Pons (tissue), 1 donor: Measurements from ENCODE around the gene ORMDL2.

Experiments
- DNase-seq: peaks from one replicate; pipeline ENCODE4 v3.0.0-alpha.2; 2016; ENCODE audit warnings: low spot score

Gene ORMDL2, protein sequence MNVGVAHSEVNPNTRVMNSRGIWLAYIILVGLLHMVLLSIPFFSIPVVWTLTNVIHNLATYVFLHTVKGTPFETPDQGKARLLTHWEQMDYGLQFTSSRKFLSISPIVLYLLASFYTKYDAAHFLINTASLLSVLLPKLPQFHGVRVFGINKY

GRCh38 chr12:55817345-55818139 lies at the start of gene ORMDL2, which contains the start of gene SARNP:
TSS of gene ORMDL2 (plus strand) at chr12:55818041. CDS start at chr12:55819000, 959 bp downstream.
TSS of gene SARNP (minus strand) at chr12:55817724. CDS start at chr12:55817701, 23 bp downstream.
- peak; percentile 100 for DNase-seq

DNA sequence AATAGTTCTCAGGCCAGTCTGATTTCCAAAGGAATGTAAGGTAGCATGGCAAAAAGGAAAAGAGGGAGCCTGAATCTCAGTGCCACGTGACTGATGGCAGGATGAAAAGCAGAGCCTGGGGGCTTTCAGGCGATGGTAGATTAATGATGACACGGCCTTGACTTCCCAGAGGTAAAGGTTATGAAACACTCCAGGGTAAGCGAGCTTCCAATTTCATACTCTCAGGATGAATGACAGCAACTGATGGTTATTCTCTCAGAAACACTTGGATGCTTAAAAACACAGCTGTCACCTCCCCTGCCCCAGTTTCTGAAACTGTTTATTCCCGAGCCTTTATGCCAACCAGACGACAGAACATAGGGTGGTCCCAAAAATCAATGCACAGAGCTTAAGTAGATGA lies 46.1 kb upstream of the ORMDL2 start:
- no peak for DNase-seq

DNA sequence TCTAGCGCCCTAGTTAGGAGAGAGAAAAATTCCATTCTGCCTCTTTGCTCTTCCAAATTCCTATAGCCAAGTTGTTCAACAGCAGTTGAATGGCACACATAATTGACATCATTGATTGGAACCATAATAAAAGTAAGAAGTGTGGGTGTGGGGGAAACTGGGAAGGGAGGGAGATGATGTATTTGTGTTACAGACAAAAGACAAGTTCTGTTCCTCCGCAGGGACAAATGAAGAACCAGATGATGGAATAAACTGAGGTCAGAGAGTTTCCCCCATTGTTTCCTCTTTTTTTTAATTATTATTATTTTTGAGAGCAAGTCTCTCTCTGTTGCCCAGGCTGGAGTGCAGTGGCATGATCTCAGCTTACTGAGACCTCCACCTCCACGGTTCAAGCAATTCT lies 40.0 kb upstream of the ORMDL2 start:
- DNase-seq, result no peak

DNA sequence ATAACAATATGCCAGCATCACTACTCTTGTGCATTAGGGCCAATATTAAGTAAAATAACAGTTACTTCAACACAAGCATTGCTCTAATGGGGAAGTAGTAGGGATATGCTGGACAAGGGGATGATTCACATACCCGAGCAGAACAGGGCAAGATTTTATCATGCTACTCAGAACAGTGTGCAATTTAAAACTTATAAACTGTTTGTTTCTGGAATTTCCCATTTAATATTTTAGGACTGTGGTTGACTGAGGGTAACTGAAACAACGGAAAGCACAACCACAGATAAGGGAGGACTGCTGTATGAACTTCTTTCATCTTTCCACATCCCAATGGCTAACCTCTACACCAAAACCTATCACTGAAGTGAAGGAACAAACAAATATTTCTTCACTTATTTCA lies 37.2 kb upstream of the ORMDL2 start:
- no peak for DNase-seq

GRCh38 chr12:55788546-55788945 lies 29.3 kb upstream of the ORMDL2 start:
- DNase-seq, result no peak

- DNase-seq, result no peak
These were observed 28.7 kb upstream of the ORMDL2 start for GRCh38 chr12:55789171-55789570.

DNA sequence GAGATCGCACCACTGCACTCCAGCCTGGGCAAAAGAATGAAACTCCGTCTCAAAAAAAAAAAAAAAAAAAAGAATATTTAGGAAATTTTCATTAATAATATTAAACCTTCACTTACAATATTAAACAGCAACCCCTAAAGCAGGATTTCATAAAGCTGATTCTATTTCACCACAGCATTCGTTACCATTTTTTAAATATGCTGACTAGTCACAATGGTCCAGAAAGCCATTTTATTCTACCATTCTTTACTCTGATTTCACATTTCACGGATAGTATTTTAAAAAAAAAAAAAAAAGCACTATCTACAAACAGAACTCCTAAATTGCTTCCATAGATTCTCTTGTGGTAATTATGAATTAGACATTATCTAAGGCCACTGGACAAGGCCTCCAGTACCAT lies 27.9 kb upstream of the ORMDL2 start:
- DNase-seq, result no peak

GRCh38 chr12:55795950-55796349 lies 21.9 kb upstream of the ORMDL2 start:
- no peak for DNase-seq

GRCh38 chr12:55797068-55797467 lies 20.8 kb upstream of the ORMDL2 start:
- peak; percentile 64 for DNase-seq

- no peak for DNase-seq
These were observed 20.3 kb upstream of the ORMDL2 start for GRCh38 chr12:55797550-55797949.

DNA sequence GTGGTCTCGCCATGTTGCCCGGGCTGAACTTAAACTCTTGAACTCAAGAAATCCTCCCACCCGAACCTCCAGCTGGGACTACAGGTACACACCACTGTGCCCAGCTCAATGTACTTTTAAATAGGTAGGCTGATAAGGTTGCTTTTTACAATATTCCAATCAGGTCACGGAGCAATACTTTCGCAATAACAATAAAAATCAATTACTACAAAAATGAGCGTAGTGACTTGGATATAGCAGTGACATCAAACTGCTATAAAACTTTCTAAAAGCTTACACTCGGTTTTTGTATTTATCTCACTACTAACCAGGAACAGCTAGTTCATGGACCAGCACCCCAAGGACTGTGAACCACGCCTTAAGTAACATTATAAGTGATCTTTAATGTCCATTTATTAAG lies 10.9 kb upstream of the ORMDL2 start:
- DNase-seq, result no peak

DNA sequence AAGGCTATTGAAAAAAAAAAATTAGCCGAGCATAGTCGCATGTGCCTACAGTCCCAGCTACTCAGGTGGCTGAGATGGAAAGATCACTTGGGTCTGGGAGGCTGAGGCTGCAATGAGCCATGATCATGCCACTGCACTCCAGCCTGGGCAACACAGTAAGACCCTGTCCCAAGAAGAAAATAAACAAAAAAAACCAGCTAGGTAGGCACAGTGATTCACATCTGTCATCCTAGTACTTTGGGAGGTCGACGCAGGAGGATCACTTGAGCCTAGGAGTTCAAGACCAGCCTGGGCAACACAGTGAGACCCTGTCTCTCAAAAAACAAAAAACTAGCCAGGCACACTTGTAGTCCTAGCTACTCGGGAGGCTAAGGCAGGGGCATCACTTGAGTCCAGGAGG lies 8.6 kb upstream of the ORMDL2 start:
- DNase-seq, result no peak

- DNase-seq, result no peak
These were observed 5.8 kb upstream of the ORMDL2 start for GRCh38 chr12:55812088-55812487.

- no peak for DNase-seq
These were observed 3.6 kb upstream of the ORMDL2 start for GRCh38 chr12:55814257-55814656.

- DNase-seq, result no peak
These were observed 2.4 kb upstream of the ORMDL2 start for GRCh38 chr12:55815473-55815872.

DNA sequence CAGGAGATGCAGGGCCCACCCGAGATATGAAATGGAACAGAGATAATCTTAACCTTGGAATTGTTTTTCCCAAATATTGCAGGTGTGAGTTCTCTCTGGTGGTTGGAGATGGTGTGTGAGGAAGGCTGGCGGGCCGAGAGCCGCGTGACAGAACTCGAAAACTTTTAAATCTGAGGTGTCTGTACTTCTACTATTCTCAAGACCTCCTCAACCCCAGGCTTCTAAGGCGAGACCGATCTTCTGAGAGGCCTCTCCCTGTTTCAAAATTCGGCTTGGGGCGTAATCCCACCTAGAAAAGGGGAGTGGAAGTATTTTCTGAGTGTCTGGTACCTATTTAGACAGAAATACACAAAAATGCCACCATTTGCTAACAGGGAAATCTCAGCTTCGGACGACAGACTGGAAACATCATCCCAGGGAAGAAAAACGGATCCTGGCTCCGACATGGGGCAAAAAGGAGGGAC lies 928 bp upstream of the ORMDL2 start:
- no peak for DNase-seq

- DNase-seq, result no peak
These were observed 393 bp downstream of the ORMDL2 start for GRCh38 chr12:55818140-55818728.

DNA sequence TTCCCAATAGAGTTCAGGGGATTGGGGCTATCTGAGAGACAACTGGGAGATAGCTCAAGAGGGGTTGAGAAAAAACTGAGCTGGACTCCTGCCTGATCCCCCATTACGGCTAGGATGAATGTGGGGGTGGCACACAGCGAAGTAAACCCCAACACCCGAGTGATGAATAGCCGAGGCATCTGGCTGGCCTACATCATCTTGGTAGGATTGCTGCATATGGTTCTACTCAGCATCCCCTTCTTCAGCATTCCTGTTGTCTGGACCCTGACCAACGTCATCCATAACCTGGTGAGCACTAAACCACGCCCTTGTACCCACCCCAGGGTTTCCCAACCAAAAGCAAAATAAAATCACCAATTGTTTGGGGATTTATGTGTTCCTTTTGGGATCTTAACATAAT lies 1.0 kb downstream of the ORMDL2 start:
- DNase-seq, result no peak

GRCh38 chr12:55820679-55821078 lies 2.8 kb downstream of the ORMDL2 start:
- DNase-seq, result no peak

GRCh38 chr12:55822228-55822627 lies 4.4 kb downstream of the ORMDL2 start:
- no peak for DNase-seq

DNA sequence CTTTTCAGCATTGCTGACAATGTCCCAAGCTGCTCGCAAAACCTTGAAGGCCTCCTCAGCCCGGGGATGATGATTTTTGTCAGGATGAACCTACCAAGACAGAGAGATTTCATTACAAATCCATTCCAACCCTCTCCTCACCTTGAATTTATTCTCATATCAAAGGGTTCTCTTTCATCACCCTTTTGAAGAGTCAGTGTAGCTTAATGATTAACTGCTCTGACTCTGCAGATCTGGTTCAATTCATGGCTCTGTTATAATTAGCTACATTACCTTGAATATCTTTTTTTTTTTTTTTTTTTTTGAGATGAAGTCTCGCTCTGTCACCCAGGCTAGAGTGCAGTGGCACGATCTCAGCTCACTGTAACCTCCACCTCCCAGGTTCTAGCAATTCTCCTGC lies 5.6 kb downstream of the ORMDL2 start:
- DNase-seq, result no peak

DNA sequence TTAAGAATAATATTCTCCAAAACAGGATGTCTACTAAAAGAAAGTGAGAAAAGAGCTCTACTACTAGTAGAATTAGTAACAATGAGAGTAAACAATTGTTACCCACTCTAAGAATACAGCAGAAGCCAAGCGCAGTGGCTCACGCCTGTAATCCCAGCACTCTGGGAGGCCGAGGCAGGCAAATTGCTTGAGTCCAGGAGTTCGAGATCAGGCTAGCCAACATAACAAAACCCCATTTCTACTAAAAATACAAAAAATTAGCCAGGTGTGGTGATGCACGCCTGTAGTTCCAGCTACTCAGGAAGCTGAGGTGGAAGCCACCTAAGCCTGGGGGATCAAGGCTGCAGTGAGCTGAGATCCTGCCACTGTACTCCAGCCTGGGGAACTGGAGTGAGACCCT lies 6.9 kb downstream of the ORMDL2 start:
- no peak for DNase-seq

DNA sequence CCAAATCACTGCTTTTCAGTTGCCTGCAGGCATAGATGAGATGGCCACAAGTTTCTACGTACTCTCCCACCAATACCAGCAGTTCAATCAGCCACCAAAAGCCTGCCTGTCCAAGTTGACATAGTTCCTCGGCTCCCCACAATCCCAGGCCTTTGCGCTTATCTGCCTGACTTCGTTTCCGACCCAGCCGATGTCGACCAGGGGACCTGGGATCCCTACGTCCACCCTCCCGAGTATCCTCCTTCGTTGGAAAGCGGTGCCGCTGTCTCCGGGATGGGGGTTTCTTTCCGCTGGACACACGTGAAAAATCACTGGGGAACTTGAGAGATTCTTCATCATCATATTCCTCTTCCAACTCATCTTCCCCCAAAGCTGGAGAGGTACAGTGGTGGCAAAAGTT lies 10.0 kb downstream of the ORMDL2 start:
- no peak for DNase-seq
